GM21423 (cell line): Measurements from ENCODE around the gene WWTR1.

ENCODE experiments used
- ATAC-seq: cut with Tn5 transposase; IDR thresholded peaks from one replicate; pipeline ENCODE4 v1.9.1; 2021; ENCODE audit warnings: mild to moderate bottlenecking, moderate library complexity; ENCODE audit not compliant: unreplicated experiment

Gene WWTR1

DNA sequence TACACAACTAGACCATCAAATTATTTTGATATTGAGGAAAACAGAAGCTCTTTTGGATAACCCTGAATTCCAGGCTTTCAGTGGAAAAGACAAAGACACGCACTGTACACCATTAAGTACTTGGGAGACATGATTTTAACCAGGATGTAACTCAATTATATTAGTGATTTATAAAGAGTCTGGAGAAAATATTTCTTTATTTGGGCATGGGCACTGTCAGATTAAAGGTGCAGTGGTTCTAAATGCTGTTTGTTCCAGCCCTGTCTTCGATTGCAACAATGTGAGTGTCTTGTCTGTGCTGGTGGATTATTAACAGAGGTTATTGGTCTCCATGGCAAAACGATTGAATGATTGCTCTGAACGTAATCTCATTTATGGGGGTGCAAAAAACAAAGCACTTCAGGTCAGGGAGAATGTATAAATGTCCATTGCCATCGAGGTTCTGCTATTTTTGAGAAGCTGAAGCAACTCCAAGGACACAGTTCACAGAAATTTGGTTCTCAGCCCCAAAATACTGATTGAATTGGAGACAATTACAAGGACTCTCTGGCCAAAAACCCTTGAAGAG is 183.5 kb downstream of the WWTR1 start, which contains the start of gene TM4SF4:
Gene TM4SF4, plus strand, starts transcription at position 448 of the 568 bp plus-strand sequence. CDS start 181 bp downstream, outside the sequence.
- no peak for ATAC-seq

DNA sequence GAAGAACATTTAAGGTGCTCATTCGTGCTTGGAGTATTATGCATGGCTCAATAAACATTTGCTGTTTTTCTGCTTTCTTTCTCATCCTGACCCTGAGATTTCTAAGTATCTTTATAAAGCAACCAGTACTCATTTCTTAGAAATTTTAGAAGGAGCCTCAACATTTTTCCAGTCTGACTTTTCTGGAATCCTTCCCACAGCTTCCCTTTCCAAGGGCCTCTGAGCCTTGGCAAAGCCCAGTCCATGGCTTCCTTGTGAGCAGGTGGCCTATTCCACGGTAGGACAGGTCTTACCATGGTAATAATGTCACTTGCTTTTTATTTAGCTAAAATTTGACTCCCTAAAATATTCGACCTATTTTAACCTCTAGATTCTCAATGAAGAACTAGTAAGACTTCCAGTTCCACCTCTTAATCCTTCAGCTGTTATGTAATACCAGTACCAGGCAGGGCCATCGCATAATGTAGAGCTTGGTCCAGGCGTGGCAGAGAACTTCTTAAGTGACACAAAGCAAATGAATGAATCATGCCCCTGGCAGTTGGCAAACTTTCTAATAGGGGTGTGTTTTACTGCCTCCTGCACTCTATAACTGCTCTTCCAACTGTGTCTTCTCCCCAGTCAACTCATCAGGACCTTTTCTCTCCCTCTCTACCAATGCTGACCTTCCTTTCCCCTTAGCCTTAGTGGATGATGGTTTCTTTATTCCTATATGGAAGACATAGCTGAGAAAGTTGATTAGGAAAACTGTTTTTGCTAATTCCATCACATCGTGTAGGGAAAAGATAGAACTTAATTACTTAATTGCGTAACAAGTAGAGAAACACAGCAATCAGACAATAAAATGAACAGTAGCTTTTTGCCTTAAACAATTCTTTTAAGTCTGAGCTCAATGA is 184.2 kb downstream of the WWTR1 start:
- no peak for ATAC-seq

DNA sequence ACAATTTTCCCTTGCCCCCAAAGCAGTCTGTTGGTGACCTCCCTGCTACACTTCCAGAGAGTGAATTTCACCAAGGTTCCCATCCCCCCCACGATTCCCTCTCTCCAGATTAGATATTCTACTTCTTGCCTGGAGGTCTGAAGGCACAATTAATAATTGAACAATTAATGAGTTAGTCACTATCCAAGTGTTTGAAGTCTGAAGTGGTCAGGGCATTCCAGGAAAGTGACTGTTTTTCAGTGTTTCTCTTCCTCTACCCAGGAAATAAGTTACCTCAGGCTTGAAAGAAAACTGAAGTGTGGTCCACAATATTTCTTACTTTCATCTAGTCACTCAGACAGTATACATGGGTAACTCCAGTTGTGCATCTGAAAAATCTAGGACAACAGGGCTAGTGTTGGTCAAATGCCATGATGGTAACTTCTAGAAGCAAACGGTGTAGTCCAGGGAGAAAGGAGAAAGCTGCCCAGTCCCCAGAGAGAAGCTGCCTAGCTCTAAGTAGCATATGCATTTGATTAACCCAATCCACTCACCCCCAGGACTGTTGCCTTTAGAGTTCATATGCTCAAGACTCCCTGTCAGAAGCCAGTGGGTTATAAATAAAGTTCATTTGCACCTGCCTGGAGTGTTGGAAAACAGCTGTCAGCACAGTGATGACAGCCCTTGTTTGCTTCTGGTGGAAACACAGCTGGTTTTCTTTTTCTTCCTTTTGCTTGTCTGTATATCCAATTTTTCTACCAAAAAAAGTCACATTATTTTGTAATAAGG is 185.6 kb downstream of the WWTR1 start:
- ATAC-seq, result no peak

DNA sequence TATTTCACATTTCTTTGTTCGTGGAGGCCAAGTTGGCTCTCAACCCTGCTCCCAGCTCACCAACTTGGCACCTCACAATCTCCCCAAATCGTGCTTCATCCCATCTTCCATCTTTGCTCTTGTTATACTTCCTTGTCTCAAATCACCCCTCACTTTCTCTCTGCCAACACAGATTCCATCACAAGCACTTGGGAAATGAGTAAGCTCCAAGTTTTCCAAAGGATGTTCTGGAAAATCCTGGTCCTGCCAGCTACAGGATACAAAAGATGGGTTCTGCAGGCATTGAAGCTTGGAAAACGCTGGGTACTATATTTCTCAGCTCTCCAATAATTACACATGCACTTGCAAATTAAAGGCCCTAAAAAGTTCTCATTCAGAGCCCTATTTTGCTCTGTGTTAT is 187.4 kb downstream of the WWTR1 start:
- no peak for ATAC-seq

DNA sequence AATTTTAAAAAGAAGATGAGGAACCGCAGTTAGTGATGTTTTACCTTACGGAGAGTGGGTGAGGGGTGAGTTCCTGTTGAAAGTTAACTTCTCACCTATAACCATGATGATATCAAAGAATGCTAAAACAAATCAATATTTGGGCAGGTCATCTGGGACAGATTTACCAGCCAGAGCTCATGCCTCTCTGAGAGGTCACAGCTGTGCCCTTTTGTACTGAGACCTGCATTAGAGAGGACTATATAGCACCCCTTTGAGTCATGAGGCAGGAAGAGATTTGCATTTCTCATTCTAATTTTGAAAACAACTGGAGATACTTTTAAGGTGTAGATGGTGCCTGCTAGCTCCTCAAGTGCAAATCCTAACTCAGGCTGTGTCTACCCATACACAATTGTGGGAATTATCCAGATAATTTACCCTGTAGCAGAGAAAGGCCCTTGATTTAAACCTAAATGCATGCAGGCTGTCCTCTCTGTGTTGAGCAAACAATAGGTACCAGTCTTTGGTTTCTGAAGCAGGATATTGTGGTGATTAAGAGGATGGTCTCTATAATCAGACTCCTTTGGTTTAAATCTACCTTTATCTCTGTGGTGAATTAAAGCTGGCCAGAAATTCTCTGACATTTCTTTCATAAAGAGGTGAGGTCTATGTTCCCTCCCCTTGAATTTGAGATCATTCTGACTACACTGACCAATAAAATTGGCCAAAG is 189.2 kb downstream of the WWTR1 start:
- ATAC-seq, result peak; percentile 78
